Parathyroid adenoma (tissue), 2 donors: Measurements from ENCODE around the gene STAB2.
A peak's percentile ranks its signal among the peaks of the same experiment; 100 is the strongest.

Experiments used
- H2AFZ ChIP-seq: fragments of 300-600 bp; sonication (generic); one replicate; pipeline ENCODE4 v1.7.0; 2017; ENCODE audit warnings: antibody characterized with exemption, mild to moderate bottlenecking
- H3K27ac ChIP-seq: fragments of 300-600 bp; sonication (generic); one replicate; pipeline ENCODE4 v1.7.0; 2017
- H3K27me3 ChIP-seq: fragments of 300-600 bp; sonication (generic); one replicate; pipeline ENCODE4 v1.7.0; 2017; ENCODE audit warnings: low read length; ENCODE audit not compliant: control insufficient read depth, insufficient read depth
- H3K36me3 ChIP-seq: fragments of 300-600 bp; sonication (generic); one replicate; pipeline ENCODE4 v1.7.0; 2017; ENCODE audit warnings: low read length; ENCODE audit not compliant: control insufficient read depth, insufficient read depth
- H3K4me1 ChIP-seq: fragments of 300-600 bp; sonication (generic); one replicate; pipeline ENCODE4 v1.7.0; 2017; ENCODE audit warnings: control low read depth
- H3K4me2 ChIP-seq: fragments of 300-600 bp; sonication (generic); one replicate; pipeline ENCODE4 v1.7.0; 2017; ENCODE audit warnings: low read length
- H3K4me3 ChIP-seq: fragments of 300-600 bp; sonication (generic); one replicate; pipeline ENCODE4 v1.7.0; 2017; ENCODE audit warnings: low read depth, low read length
- H3K79me2 ChIP-seq: fragments of 300-600 bp; sonication (generic); one replicate; pipeline ENCODE4 v1.7.0; 2017; ENCODE audit warnings: control low read depth
- H3K9ac ChIP-seq: fragments of 300-600 bp; sonication (generic); one replicate; pipeline ENCODE4 v1.7.0; 2017; ENCODE audit warnings: mild to moderate bottlenecking
- H3K9me3 ChIP-seq: fragments of 300-600 bp; sonication (generic); one replicate; pipeline ENCODE4 v1.7.0; 2017; ENCODE audit warnings: low read length; ENCODE audit not compliant: control insufficient read depth
- TF ChIP-seq, protein P1 (sequence below): fragments of 300-600 bp; sonication (generic); IDR thresholded peaks from one replicate; pipeline ENCODE4 v1.7.0; 2017; ENCODE audit warnings: antibody characterized with exemption, mild to moderate bottlenecking
- donor health status: primary hyperparathyroidism.

The STAB2 gene

DNA sequence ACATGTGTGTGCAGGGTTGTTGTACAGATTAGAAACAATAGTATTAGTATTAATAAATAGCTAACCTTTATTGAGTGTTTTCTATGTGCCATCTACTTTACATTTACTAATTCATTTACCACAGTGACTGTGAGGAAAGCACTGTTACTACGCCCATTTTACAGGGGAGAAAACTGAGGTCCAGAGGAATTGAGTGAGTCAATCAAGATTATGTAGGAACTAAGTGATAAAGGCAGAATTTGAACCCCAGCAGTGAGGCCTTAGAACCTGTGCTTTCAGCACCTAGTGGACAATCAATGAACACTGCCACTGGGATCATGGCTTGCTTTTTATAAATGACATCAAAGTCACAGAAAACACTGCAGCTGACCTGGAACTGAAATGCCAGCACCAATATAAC lies 225.7 kb downstream of the STAB2 start:
- Histone ChIP-seq H3K4me2 (no peak overlapping the region), H3K4me1 (peaks cover 10% of the 10 kb centered on the region), H3K79me2 (no peaks in the 10 kb centered on the region), H2AFZ (no peak overlapping the region), H3K27me3 (no peaks in the 10 kb centered on the region), H3K27ac (no peak overlapping the region), H3K4me3 (no peak overlapping the region), H3K9me3 (no peaks in the 10 kb centered on the region), H3K36me3 (no peaks in the 10 kb centered on the region), H3K9ac (no peak overlapping the region)
- TF ChIP-seq, protein P1, sequence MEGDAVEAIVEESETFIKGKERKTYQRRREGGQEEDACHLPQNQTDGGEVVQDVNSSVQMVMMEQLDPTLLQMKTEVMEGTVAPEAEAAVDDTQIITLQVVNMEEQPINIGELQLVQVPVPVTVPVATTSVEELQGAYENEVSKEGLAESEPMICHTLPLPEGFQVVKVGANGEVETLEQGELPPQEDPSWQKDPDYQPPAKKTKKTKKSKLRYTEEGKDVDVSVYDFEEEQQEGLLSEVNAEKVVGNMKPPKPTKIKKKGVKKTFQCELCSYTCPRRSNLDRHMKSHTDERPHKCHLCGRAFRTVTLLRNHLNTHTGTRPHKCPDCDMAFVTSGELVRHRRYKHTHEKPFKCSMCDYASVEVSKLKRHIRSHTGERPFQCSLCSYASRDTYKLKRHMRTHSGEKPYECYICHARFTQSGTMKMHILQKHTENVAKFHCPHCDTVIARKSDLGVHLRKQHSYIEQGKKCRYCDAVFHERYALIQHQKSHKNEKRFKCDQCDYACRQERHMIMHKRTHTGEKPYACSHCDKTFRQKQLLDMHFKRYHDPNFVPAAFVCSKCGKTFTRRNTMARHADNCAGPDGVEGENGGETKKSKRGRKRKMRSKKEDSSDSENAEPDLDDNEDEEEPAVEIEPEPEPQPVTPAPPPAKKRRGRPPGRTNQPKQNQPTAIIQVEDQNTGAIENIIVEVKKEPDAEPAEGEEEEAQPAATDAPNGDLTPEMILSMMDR, result no peak

DNA sequence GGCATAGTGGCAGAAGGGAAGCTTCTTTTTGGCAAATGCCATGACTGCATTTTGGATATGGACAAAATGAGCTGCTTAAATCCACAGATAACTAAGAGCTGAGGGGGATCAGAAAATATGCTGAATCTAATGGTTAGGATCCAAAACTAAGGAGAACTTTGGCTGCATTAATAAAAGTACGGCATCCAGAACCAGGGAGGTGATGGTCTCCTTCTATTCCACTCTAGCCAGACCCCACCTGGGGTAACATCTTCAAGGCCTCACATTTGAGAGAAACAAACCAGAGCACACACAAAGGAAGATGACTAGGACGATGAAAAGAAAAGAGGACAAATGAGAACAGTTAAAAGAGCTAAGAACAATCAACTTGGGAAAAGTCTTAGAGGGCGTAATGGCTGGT lies 226.4 kb downstream of the STAB2 start:
- Histone ChIP-seq H3K9me3 (no peaks in the 10 kb centered on the region), H3K27me3 (no peaks in the 10 kb centered on the region), H3K4me2 (no peak overlapping the region), H3K27ac (no peak overlapping the region), H3K4me3 (no peak overlapping the region), H3K36me3 (no peaks in the 10 kb centered on the region), H3K79me2 (no peaks in the 10 kb centered on the region), H2AFZ (no peak overlapping the region), H3K4me1 (peaks cover 10% of the 10 kb centered on the region), H3K9ac (no peak overlapping the region)
- TF ChIP-seq, protein P1, result no peak

DNA sequence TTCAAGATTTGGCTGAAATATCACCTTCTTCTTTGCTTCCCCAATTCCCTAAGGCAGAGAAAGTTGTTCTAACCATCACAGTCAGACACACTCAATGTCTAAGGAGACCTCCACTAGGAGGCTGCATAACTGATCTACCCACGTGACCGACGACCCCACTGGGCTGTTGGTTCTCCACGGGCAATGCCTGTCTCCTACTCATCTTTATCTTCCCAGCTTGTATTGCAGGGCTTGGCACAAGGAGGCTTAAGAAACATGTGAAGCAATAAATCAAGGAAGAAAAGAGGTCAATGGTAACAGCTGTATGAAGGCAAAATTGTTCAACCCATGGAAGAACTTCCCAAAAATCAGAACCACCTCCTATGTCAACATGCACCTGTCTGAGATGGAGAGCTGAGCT lies 226.9 kb downstream of the STAB2 start:
- TF ChIP-seq, protein P1, result no peak
- no peak overlapping the region for H3K9ac ChIP-seq
- no peaks in the 10 kb centered on the region for H3K79me2 ChIP-seq
- H3K4me2 ChIP-seq, result peak overlapping the region; percentile 21
- H2AFZ ChIP-seq, result no peak overlapping the region
- H3K4me1 ChIP-seq, result peaks cover 10% of the 10 kb centered on the region
- no peaks in the 10 kb centered on the region for H3K36me3 ChIP-seq
- H3K27me3 ChIP-seq, result no peaks in the 10 kb centered on the region
- H3K27ac ChIP-seq, result no peak overlapping the region
- no peak overlapping the region for H3K4me3 ChIP-seq
- H3K9me3 ChIP-seq, result no peaks in the 10 kb centered on the region

DNA sequence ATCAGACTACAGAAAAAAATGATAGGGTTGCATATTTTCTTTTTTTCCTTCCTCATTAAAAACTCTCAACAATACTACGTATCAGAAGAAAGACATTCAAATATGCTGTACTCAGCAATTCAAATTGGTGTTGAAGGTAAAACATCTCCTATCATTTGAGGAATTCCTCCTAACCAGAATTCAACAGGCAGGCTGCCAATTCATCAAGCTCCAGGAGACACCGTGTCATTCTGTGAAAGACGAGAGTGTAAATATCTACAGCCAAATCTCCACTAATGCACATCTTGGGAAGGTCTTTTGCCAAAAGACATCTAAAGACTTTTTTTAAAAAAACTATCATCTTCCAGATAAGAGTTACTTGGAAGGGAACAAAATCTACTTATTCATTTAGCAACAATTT lies 227.4 kb downstream of the STAB2 start:
- Histone ChIP-seq H3K4me1 (peaks cover 10% of the 10 kb centered on the region), H3K4me2 (peak overlapping the region; percentile 21), H3K9ac (no peak overlapping the region), H3K4me3 (no peak overlapping the region), H3K9me3 (no peaks in the 10 kb centered on the region), H3K27ac (no peak overlapping the region), H3K79me2 (no peaks in the 10 kb centered on the region), H3K36me3 (no peaks in the 10 kb centered on the region), H3K27me3 (no peaks in the 10 kb centered on the region), H2AFZ (no peak overlapping the region)
- TF ChIP-seq, protein P1, result no peak
